Endometrial microvascular endothelial cells (primary cell): ENCODE results near the gene HAS3. TPM values are rescaled to one million over a fixed set of nuclear protein-coding genes. Genes with fewer than 3 reads are reported as not detected.

Experiments
- total RNA-seq: library from RNA; depleted of rRNA; stranded (reverse); fragments of >200 nt; gene quantifications from one replicate; pipeline ENCODE4 v1.2.3, GENCODE V29; 2015; ENCODE audit errors: inconsistent ontology term

HAS3 gene
- total RNA-seq, 1 donor from 2014 or later: not detected

Other genes starting within 250 kb of the HAS3 start
- gene CHTF8, start 26.9 kb downstream of the HAS3 start, total RNA-seq: 90.3 TPM
- 42.6 TPM for gene UTP4, start 27.0 kb downstream of the HAS3 start, total RNA-seq
- 45.9 TPM for gene SNTB2, start 81.5 kb downstream of the HAS3 start, total RNA-seq
- 32.5 TPM for gene VPS4A, start 205.7 kb downstream of the HAS3 start, total RNA-seq
- 29.5 TPM for gene PDF, start 224.9 kb downstream of the HAS3 start, total RNA-seq
- 22.6 TPM for gene COG8, start 233.9 kb downstream of the HAS3 start, total RNA-seq
- 55.0 TPM for gene NIP7, start 234.1 kb downstream of the HAS3 start, total RNA-seq
- gene TMED6, start 246.1 kb downstream of the HAS3 start, total RNA-seq: not detected